ENCODE data around the gene RPL28.

RPL28 gene

DNA sequence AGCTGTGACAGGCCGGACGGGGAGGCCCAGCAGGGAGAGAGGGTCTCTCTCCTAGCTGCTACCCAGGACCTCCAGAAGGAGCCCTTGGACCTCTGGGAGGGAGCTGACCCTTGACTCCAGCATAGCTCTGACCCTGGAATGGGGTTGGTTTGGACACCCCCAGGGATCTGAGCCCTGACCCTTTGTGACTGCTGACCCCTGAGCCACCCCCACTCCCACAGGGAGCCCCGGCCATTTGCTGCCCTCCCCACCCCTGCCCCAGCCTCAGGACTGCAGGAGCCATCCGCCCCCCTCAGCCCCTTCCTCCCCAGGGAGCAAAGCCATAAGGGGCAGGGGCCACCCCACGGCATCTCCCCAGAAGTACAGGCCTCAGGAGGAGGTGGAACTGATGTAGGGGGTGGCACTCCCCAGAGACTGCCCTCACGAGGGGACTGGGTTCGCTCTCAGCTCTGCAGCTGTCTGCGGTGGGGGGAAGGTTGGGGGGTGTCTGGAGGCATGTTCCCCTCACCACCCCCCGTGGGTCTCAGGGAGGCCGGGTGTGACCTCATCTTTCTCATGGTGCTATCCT, 38.2 kb upstream of the RPL28 start:
- peaks cover 1% of the 10 kb centered on the region for H3K4me1 Mint-ChIP-seq (ENCODE audit: low read depth)
- DNase-seq = no peak
- H3K27me3 Mint-ChIP-seq = peaks cover 22% of the 10 kb centered on the region
- H3K4me3 Mint-ChIP-seq = no peak overlapping the region
- H3K27ac Mint-ChIP-seq = no peak overlapping the region
- peaks cover 32% of the 10 kb centered on the region for H3K36me3 Mint-ChIP-seq (ENCODE audit: low read depth)
- no peaks in the 10 kb centered on the region for H3K9me3 Mint-ChIP-seq

GRCh38 chr19:55348317-55349034, 37.3 kb upstream of the RPL28 start:
- H3K4me3 Mint-ChIP-seq = no peak overlapping the region
- H3K27ac Mint-ChIP-seq = no peak overlapping the region
- H3K36me3 Mint-ChIP-seq (ENCODE audit: low read depth) = peaks cover 22% of the 10 kb centered on the region
- peaks cover 10% of the 10 kb centered on the region for H3K4me1 Mint-ChIP-seq (ENCODE audit: low read depth)
- H3K27me3 Mint-ChIP-seq = peaks cover 32% of the 10 kb centered on the region
- no peaks in the 10 kb centered on the region for H3K9me3 Mint-ChIP-seq
- DNase-seq = no peak

DNA sequence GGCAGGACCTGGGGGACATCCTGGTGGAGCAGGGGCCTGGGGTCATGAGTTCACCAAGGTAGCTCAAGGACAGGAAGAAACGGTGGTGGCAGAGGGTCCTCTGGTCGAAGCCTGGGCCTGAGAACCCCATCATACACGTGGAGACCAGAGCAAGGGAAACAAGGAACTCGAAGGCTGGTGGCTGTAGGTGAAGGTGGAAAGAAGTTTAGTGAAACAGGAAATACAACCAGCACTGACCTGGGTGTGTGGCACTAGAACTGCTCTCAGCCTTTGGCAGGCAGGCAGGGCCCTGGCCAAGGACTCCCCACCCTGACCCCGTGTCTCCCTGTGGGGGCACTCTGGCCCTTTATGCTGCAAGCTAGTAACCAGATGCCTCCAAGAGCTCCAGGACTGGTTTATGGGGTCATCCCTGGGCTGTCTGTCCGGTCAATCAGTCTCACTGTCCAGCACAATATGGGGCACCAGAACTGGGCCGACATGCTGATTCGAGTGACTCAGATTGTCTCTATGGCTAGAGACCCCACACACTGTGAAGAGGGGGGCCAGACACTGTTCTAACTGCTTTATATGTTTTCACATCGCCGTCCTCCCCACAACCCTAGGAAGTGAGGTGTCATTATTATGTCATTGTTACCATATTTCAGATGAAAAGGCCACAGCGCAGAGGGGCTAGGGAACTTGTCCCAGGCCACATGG, 35.0 kb upstream of the RPL28 start:
- H3K9me3 Mint-ChIP-seq = no peaks in the 10 kb centered on the region
- no peak for DNase-seq
- no peak overlapping the region for H3K27ac Mint-ChIP-seq
- no peak overlapping the region for H3K4me3 Mint-ChIP-seq
- peaks cover 47% of the 10 kb centered on the region for H3K27me3 Mint-ChIP-seq
- peaks cover 14% of the 10 kb centered on the region for H3K4me1 Mint-ChIP-seq (ENCODE audit: low read depth)
- peaks cover 4% of the 10 kb centered on the region for H3K36me3 Mint-ChIP-seq (ENCODE audit: low read depth)

DNA sequence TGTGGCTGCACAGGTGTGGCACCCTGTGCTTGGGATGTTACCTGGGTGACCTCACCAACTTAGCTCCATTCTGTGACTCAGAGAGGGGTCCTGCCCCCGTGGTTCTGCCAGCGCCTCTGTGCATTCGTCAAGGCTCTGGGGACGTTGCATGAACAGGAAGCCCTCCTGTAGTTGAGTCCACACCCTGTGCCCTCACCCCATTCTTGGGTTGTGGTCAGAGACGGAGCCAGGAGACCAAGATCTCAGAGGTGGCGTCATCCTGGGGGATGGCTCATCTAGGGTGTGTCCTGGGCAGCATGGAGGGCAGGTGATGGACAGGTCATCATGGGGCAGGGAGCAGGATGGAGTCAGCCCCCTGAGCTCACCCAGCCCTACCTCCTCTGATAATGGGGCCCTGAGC, 33.7 kb upstream of the RPL28 start:
- H3K9me3 Mint-ChIP-seq = no peaks in the 10 kb centered on the region
- DNase-seq = no peak
- peaks cover 14% of the 10 kb centered on the region for H3K4me1 Mint-ChIP-seq (ENCODE audit: low read depth)
- peaks cover 59% of the 10 kb centered on the region for H3K27me3 Mint-ChIP-seq
- H3K4me3 Mint-ChIP-seq = no peak overlapping the region
- H3K36me3 Mint-ChIP-seq (ENCODE audit: low read depth) = peaks cover 4% of the 10 kb centered on the region
- H3K27ac Mint-ChIP-seq = no peak overlapping the region

GRCh38 chr19:55352549-55353145, 33.1 kb upstream of the RPL28 start:
- H3K4me3 Mint-ChIP-seq = peak overlapping the region; percentile 54
- no peak for DNase-seq
- H3K27ac Mint-ChIP-seq = no peak overlapping the region
- H3K4me1 Mint-ChIP-seq (ENCODE audit: low read depth) = peaks cover 14% of the 10 kb centered on the region
- peaks cover 64% of the 10 kb centered on the region for H3K27me3 Mint-ChIP-seq
- H3K36me3 Mint-ChIP-seq (ENCODE audit: low read depth) = peaks cover 4% of the 10 kb centered on the region
- no peaks in the 10 kb centered on the region for H3K9me3 Mint-ChIP-seq

DNA sequence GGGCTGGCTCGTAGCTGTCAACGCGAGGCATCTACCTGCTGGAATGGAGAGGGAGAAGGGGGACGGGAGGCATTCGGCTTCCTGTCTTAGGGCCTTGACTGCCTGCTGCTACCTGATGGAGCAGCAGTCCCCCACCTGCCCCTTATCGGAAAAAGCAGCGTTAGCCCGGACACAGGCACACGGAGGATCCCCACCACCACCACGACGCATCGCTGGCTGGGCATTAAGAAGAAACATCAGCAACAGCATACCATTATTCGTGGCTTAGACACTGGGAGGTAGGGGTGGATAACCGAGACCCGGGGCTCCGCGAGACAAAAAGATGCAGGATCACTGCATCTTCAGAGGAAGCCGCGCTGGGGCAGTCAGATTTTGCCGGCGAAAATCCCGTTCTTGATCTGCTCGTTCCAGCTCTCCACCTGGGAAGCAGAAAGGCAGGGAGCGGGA, 32.4 kb upstream of the RPL28 start:
- Mint-ChIP-seq H3K27me3 (peaks cover 64% of the 10 kb centered on the region), H3K27ac (no peak overlapping the region), H3K4me1 (ENCODE audit: low read depth) (peaks cover 14% of the 10 kb centered on the region), H3K9me3 (no peaks in the 10 kb centered on the region), H3K36me3 (ENCODE audit: low read depth) (no peaks in the 10 kb centered on the region), H3K4me3 (peak overlapping the region; percentile 54)
- no peak for DNase-seq

GRCh38 chr19:55353803-55354697, 31.7 kb upstream of the RPL28 start:
- Mint-ChIP-seq H3K36me3 (ENCODE audit: low read depth) (no peaks in the 10 kb centered on the region), H3K27ac (no peak overlapping the region), H3K27me3 (peaks cover 64% of the 10 kb centered on the region)

GRCh38 chr19:55354698-55355212, 31.0 kb upstream of the RPL28 start, which contains the start of gene COX6B2:
Gene COX6B2 (minus strand): TSS chr19:55354719. CDS start chr19:55354521, 198 bp downstream.
- Mint-ChIP-seq H3K27ac (no peak within 1 kb of the TSS), H3K9me3 (no peaks in the 10 kb centered on the region), H3K4me3 (peak within 1 kb of the TSS; percentile 54), H3K27me3 (peaks cover 64% of the 10 kb centered on the region), H3K4me1 (ENCODE audit: low read depth) (peaks cover 14% of the 10 kb centered on the region), H3K36me3 (ENCODE audit: low read depth) (no peaks in the 10 kb centered on the region)
- no peak for DNase-seq

More at GRCh38 chr19:55353803-55354697, 31.7 kb upstream of the RPL28 start:
- H3K9me3 Mint-ChIP-seq = no peaks in the 10 kb centered on the region
- peaks cover 14% of the 10 kb centered on the region for H3K4me1 Mint-ChIP-seq (ENCODE audit: low read depth)
- DNase-seq = peak; percentile 70
- peak overlapping the region; percentile 54 for H3K4me3 Mint-ChIP-seq

DNA sequence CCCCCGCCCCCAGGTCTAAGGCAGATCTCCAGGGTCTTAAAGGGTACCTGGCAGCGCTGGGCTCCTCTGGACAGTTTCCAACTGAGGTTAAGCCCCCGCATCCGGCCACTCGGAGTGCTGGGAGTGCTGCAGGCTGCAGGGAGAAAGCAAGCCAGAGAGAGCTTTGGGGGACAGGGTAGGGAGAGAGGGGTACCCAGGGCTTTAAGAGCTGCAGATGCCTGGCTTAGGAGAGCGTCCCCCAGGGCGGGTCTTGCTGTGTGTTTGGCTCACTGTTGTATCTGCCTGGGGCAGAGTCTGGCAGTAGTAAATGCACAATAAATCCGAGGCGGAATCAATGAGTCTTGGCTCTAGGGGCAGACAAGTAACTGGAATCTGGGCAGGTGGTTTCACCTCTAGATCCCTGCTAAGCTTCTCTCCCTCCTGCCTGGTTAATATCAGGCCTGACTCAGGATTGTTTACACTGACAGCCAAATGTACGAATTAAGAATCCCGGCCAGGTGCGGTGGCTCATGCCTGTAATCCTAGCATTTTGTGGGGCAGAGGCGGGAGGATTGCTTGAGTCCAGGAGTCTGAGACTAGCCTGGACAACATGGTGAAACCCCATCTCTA, 30.4 kb upstream of the RPL28 start:
- Mint-ChIP-seq H3K4me1 (ENCODE audit: low read depth) (peaks cover 14% of the 10 kb centered on the region), H3K36me3 (ENCODE audit: low read depth) (no peaks in the 10 kb centered on the region), H3K9me3 (no peaks in the 10 kb centered on the region), H3K27ac (no peak overlapping the region), H3K27me3 (peaks cover 64% of the 10 kb centered on the region), H3K4me3 (no peak overlapping the region)
- DNase-seq = no peak

DNA sequence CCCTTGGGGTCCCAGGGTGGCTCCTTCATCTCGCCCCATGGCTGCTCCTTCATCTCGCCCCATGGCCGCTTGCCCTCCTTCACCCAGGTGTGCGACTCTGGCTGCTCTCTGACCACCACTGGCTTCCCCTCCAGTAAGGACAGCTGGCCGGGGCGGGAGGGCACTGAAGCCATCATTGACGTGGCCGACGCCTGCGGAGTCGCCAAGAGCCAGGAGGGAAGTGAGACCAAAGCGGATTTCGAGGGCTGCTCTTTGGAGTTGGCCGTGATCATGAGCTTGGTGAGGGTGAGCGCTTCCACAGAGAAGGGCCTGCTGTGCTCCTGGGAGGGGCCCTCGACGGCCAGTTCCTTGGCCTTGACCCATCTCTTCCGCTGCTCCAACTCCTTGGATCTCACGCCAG, 27.2 kb upstream of the RPL28 start:
- Mint-ChIP-seq H3K4me3 (no peak overlapping the region), H3K27ac (no peak overlapping the region), H3K4me1 (ENCODE audit: low read depth) (peaks cover 4% of the 10 kb centered on the region), H3K27me3 (peaks cover 33% of the 10 kb centered on the region), H3K36me3 (ENCODE audit: low read depth) (no peaks in the 10 kb centered on the region), H3K9me3 (no peaks in the 10 kb centered on the region)
- DNase-seq = no peak

DNA sequence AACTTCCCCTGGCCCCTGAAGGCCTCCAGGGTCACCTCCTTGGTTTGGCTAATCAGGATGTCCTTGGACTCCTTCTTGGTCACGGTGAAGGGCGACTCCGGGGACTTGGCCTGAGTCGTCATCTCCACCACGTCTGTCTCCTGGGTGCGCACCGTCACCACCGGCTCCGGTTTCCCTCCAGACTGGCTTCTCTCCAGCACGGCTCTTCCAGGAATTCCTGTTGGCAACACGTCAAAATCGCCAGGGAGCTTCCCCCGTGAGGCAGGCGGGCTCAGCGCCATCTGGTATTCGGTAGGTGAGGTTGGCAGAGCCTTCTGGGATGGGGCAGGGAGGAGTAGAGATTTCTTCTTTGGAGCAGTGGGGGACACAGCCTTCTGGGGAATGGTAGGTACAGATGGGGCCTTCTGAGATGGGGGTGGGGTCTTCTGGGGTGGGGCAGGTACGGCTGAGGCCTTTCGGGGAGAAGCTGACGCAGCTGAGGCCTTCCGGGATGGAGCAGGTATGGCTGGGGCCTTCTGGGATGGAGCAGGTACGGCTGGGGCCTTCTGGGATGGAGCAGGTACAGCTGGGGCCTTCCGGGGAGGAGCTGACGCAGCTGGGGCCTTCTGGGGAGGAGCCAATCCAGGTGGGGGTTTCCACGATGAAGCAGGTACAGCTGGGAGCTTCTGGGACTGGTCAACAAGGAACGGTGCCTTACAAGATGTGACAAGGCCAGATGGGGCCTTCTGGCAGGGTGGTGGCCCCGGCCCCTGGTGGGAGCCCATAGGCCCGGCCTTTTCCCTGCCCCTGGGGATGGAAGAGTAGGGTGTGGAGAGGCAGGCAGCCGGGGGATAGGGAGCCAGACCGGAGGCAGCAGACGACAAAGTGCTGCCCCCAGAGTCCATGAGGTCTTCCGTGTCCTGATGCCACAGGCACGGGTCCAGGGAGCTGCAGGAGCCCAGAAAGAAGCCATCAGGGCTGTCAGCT, 26.5 kb upstream of the RPL28 start:
- DNase-seq = no peak
- no peaks in the 10 kb centered on the region for H3K9me3 Mint-ChIP-seq
- no peaks in the 10 kb centered on the region for H3K36me3 Mint-ChIP-seq (ENCODE audit: low read depth)
- H3K4me3 Mint-ChIP-seq = no peak overlapping the region
- H3K27ac Mint-ChIP-seq = no peak overlapping the region
- no peaks in the 10 kb centered on the region for H3K4me1 Mint-ChIP-seq (ENCODE audit: low read depth)
- H3K27me3 Mint-ChIP-seq = peaks cover 26% of the 10 kb centered on the region

DNA sequence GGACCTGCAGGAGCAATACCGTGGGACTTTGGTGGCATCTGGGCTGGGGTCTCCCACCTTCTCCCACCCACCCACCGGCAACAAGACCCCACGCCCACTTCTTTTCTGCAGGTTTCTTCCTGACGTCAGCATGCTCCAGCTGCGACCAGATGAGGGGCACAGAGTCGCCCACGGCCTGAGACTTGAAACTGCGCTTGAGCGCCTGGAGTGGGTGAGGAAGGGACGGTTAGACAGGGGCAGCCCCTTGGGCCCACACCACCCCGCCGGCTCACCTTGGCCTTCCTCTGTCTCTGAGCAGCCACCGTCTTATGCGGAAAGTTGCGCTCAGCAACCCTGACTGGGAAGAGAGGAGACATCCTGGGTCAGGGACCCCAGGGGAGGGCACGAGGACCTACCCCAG, 24.8 kb upstream of the RPL28 start:
- no peaks in the 10 kb centered on the region for H3K4me1 Mint-ChIP-seq (ENCODE audit: low read depth)
- H3K36me3 Mint-ChIP-seq (ENCODE audit: low read depth) = no peaks in the 10 kb centered on the region
- H3K27me3 Mint-ChIP-seq = peaks cover 16% of the 10 kb centered on the region
- no peak for DNase-seq
- H3K27ac Mint-ChIP-seq = no peak overlapping the region
- no peak overlapping the region for H3K4me3 Mint-ChIP-seq
- no peaks in the 10 kb centered on the region for H3K9me3 Mint-ChIP-seq

All from activated T-cell treated with anti-CD3 and anti-CD28 coated beads, Interleukin-2, amount 50 U/mL, for 24 hours (primary cell).